HG02798 (cell line): ENCODE data around the gene TCF4.

ENCODE experiments used
- ATAC-seq: cut with Tn5 transposase; IDR thresholded peaks from one replicate; pipeline ENCODE4 v1.9.1; 2021; ENCODE audit warnings: mild to moderate bottlenecking; ENCODE audit not compliant: unreplicated experiment, poor library complexity

Gene TCF4

GRCh38 chr18:55449412-55450140 lies 138.4 kb downstream of the TCF4 start:
- no peak for ATAC-seq

GRCh38 chr18:55448420-55448819 lies 139.6 kb downstream of the TCF4 start:
- ATAC-seq, result no peak

GRCh38 chr18:55447672-55448018 lies 140.3 kb downstream of the TCF4 start:
- ATAC-seq, result no peak

- ATAC-seq, result no peak
Measured at GRCh38 chr18:55446996-55447671, 140.9 kb downstream of the TCF4 start.

GRCh38 chr18:55444536-55444935 lies 143.5 kb downstream of the TCF4 start:
- no peak for ATAC-seq

GRCh38 chr18:55443776-55444175 lies 144.2 kb downstream of the TCF4 start:
- no peak for ATAC-seq

- no peak for ATAC-seq
Measured at GRCh38 chr18:55442561-55442960, 145.4 kb downstream of the TCF4 start.

- ATAC-seq, result no peak
Measured at GRCh38 chr18:55440988-55441387, 147.0 kb downstream of the TCF4 start.

GRCh38 chr18:55439056-55439455 lies 148.9 kb downstream of the TCF4 start:
- no peak for ATAC-seq

GRCh38 chr18:55435592-55435991 lies 152.4 kb downstream of the TCF4 start:
- ATAC-seq, result no peak

- ATAC-seq, result no peak
Measured at GRCh38 chr18:55433648-55434047, 154.3 kb downstream of the TCF4 start.

GRCh38 chr18:55433140-55433539 lies 154.9 kb downstream of the TCF4 start:
- no peak for ATAC-seq

- no peak for ATAC-seq
Measured at GRCh38 chr18:55432307-55433040, 155.5 kb downstream of the TCF4 start.

GRCh38 chr18:55430026-55430425 lies 158.0 kb downstream of the TCF4 start:
- no peak for ATAC-seq

GRCh38 chr18:55427951-55428350 lies 160.0 kb downstream of the TCF4 start:
- ATAC-seq, result no peak

GRCh38 chr18:55425698-55426097 lies 162.3 kb downstream of the TCF4 start:
- ATAC-seq, result no peak

GRCh38 chr18:55422456-55423180 lies 165.4 kb downstream of the TCF4 start:
- no peak for ATAC-seq

- no peak for ATAC-seq
Measured at GRCh38 chr18:55421615-55422419, 166.2 kb downstream of the TCF4 start.

GRCh38 chr18:55421308-55421614 lies 166.7 kb downstream of the TCF4 start:
- ATAC-seq, result no peak

- ATAC-seq, result peak; percentile 76
Measured at GRCh38 chr18:55420665-55421307, 167.2 kb downstream of the TCF4 start.
